Inferior parietal cortex (tissue), 1 donor: ENCODE results near the gene MOCS3.

Source experiments
- DNase-seq: peaks from one replicate; pipeline ENCODE4 v3.0.0-alpha.2; 2016; ENCODE audit errors: extremely low spot score

MOCS3 gene

DNA sequence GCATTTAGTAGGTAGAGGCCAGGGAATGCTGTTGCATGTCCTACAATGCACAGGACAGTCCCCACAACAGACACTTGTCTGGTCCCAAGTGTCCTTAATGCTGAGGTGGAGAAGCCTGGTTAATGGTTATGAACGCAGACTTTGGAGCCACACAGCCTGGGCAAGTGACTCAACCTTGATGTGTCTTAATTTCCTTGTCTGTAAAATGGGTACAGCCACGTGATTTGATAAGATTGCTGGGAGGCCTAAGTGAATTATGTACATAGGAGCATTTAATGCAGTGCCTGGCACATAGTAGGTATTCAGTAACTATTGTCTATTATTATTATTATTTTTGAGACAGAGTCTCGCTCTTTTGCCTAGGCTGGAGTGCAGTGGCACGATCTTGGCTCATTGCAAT lies 52.9 kb downstream of the MOCS3 start:
- DNase-seq: no peak

DNA sequence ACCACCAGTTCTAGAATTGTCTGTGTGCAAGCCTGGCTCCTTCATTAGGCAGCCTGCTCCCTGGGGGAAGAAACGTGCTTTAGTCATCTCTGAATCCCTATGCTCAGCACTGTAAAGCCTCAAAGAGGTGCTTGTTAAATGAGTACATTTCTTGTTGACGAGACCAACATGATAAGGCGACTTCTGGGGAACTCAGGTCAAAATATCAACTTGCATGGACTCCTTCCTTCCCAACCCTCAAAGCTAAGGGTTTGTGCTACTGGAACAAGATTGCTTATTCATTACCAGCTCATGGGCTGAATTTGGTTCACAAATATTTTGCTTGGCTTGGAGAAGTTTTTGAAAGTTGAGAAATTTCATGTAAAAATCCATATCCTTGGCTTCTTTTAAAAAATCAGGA lies 53.7 kb downstream of the MOCS3 start:
- DNase-seq: no peak
